Endothelial cell of umbilical vein (primary cell): Measurements from ENCODE around the gene SPO11. TPM values are rescaled to one million over a fixed set of nuclear protein-coding genes. Genes with fewer than 3 reads are reported as not detected.

Source experiments
- BruUV-seq: library from RNA; stranded (reverse); fragments of 400-500 nt; replicated peaks from 2 replicates; lab custom pipeline; 2021; lab: Mats Ljungman, UMichigan
- CTCF ChIA-PET: fragments of 300-600, 350-600 bp; sonication (Branson Sonifier 250); formaldehyde crosslinking; loops from one replicate; lab custom pipeline; 2021; ENCODE audit warnings: antibody characterized with exemption, inconsistent platforms; lab: Charles Lee
- POLR2A ChIA-PET: fragments of 300-600, 350-600 bp; sonication (Branson Sonifier 250); formaldehyde crosslinking; loops from one replicate; lab custom pipeline; 2021; ENCODE audit warnings: antibody characterized with exemption, inconsistent platforms; lab: Charles Lee
- DNase-seq: peaks from one replicate; pipeline ENCODE4 v3.0.0-alpha.2; 2011; ENCODE audit warnings: low read depth, low spot score
- FAIRE-seq: peaks from 2 replicates; lab custom pipeline; 2011; peaks lifted over from hg19 to GRCh38; lab: Jason Lieb, UNC
- H2AFZ ChIP-seq: 2 replicates; pipeline ENCODE4 v1.6.0; 2012; ENCODE audit warnings: low read depth, low read length, control low read depth, inconsistent platforms
- H3K27ac ChIP-seq: 2 replicates; pipeline ENCODE4 v1.5.1; 2011; ENCODE audit warnings: low read depth, mild to moderate bottlenecking, control low read depth, low read length, moderate library complexity; ENCODE audit not compliant: insufficient read depth
- H3K27me3 ChIP-seq, 2 experiments: 2 replicates each; pipeline versions ENCODE4 v1.6.0 to v1.6.1; 2011; ENCODE audit warnings: low read length in 2 of 2, mixed read lengths in 1 of 2; ENCODE audit not compliant: control insufficient read depth in 2 of 2, insufficient read depth in 2 of 2
- H3K36me3 ChIP-seq, 2 experiments: 2 replicates in 1 of 2; 3 replicates in 1 of 2; pipeline ENCODE4 v1.5.1; 2011; ENCODE audit warnings: low read length in 2 of 2, mild to moderate bottlenecking in 1 of 2, moderate library complexity in 1 of 2; ENCODE audit not compliant: control insufficient read depth in 2 of 2, insufficient read depth in 2 of 2; ENCODE audit errors: extremely low read depth in 1 of 2
- H3K4me1 ChIP-seq: 3 replicates; pipeline ENCODE4 v1.5.1; 2011; ENCODE audit warnings: mild to moderate bottlenecking, low read length; ENCODE audit not compliant: control insufficient read depth, insufficient read depth; ENCODE audit errors: extremely low read depth
- H3K4me2 ChIP-seq: 2 replicates; pipeline ENCODE4 v1.6.1; 2011; ENCODE audit warnings: low read length, control low read depth, mixed read lengths; ENCODE audit not compliant: insufficient read depth
- H3K4me3 ChIP-seq, 3 experiments: fragments of 200-600 bp in 1 of 3; sonication (generic), shearing (Covaris generic) in 1 of 3; replicated peaks in 1 of 3; 2 replicates each; pipeline ENCODE4 v1.5.1; 2011 to 2016; ENCODE audit warnings: control low read depth in 3 of 3, low read length in 3 of 3, mild to moderate bottlenecking in 2 of 3, inconsistent platforms in 1 of 3, low read depth in 1 of 3, moderate library complexity in 1 of 3; ENCODE audit not compliant: insufficient read depth in 1 of 3
- H3K79me2 ChIP-seq: 2 replicates; pipeline ENCODE4 v1.6.0; 2012; ENCODE audit warnings: low read length, inconsistent platforms; ENCODE audit not compliant: control insufficient read depth, insufficient read depth
- H3K9ac ChIP-seq: replicated peaks from 2 replicates; pipeline ENCODE3; 2011; ENCODE audit warnings: low read length, control low read depth; ENCODE audit not compliant: insufficient read depth; ENCODE audit errors: extremely low read depth
- H3K9me1 ChIP-seq: replicated peaks from 3 replicates; pipeline ENCODE4 v1.6.0; 2011; ENCODE audit warnings: mild to moderate bottlenecking, low read length; ENCODE audit not compliant: control insufficient read depth, insufficient read depth; ENCODE audit errors: extremely low read depth
- H3K9me3 ChIP-seq: replicated peaks from 2 replicates; pipeline ENCODE4 v1.5.1; 2012; ENCODE audit warnings: low read length, inconsistent platforms; ENCODE audit not compliant: control insufficient read depth, insufficient read depth
- H4K20me1 ChIP-seq: replicated peaks from 2 replicates; pipeline ENCODE3; 2011; ENCODE audit warnings: mild to moderate bottlenecking, low read length; ENCODE audit not compliant: control insufficient read depth, insufficient read depth; ENCODE audit errors: extremely low read depth
- CTCF ChIP-seq, 2 donors: IDR thresholded peaks; 1 replicate in 1 of 2; 2 replicates in 1 of 2; pipeline ENCODE4 v1.5.1; 2011; ENCODE audit warnings: low read length in 2 of 2, mild to moderate bottlenecking in 2 of 2, moderate library complexity in 2 of 2, control low read depth in 1 of 2, inconsistent platforms in 1 of 2, low read depth in 1 of 2; ENCODE audit not compliant: insufficient read depth in 1 of 2; ENCODE audit errors: extremely low read depth in 1 of 2
- EZH2 ChIP-seq: IDR thresholded peaks from 2 replicates; pipeline ENCODE4 v1.6.1; 2012; ENCODE audit warnings: borderline replicate concordance, low read depth, mild to moderate bottlenecking, moderate library complexity, low read length, inconsistent platforms; ENCODE audit not compliant: severe bottlenecking
- FOS ChIP-seq: IDR thresholded peaks from 2 replicates; pipeline ENCODE4 v1.6.1; 2011; ENCODE audit warnings: mild to moderate bottlenecking, low read length, moderate library complexity, borderline replicate concordance; ENCODE audit not compliant: insufficient read depth
- GATA2 ChIP-seq: IDR thresholded peaks from 2 replicates; pipeline ENCODE4 v1.7.0; 2011; ENCODE audit warnings: low read depth, mild to moderate bottlenecking, moderate library complexity, mixed read lengths, low read length; ENCODE audit not compliant: insufficient read length, insufficient read depth
- JUN ChIP-seq: IDR thresholded peaks from 2 replicates; pipeline ENCODE4 v1.6.1; 2011; ENCODE audit warnings: borderline replicate concordance, low read depth; ENCODE audit not compliant: insufficient read length, insufficient read depth
- MAX ChIP-seq: IDR thresholded peaks from 2 replicates; pipeline ENCODE4 v1.6.1; 2011; ENCODE audit not compliant: insufficient read depth, insufficient read length
- MYC ChIP-seq: IDR thresholded peaks from one replicate; pipeline ENCODE4 v1.6.1; 2011; ENCODE audit warnings: mild to moderate bottlenecking, low read depth, low read length
- POLR2A ChIP-seq: IDR thresholded peaks from 2 replicates; pipeline ENCODE4 v1.6.1; 2012; ENCODE audit warnings: low read depth, mild to moderate bottlenecking, control low read depth, low read length
- POLR2AphosphoS5 ChIP-seq: IDR thresholded peaks from 2 replicates; pipeline ENCODE4 v1.6.1; 2012; ENCODE audit warnings: low read depth, mild to moderate bottlenecking, control low read depth, low read length, moderate library complexity; ENCODE audit not compliant: insufficient read depth
- dilution Hi-C: fragments of 300-500 bp; cut with MboI; formaldehyde crosslinking; loops from one replicate; pipeline ENCODE4 v1.15.0; 2019; ENCODE audit warnings: low sequenced_read_pairs; ENCODE audit not compliant: extremely low pct_ligation_motif_present
- intact Hi-C: fragments of 100-400 bp; cut with micrococcal nuclease; formaldehyde crosslinking; loops from one replicate; pipeline ENCODE4 v1.10.0; 2022
- polyA plus RNA-seq, 4 experiments: library from polyadenylated mRNA; depleted of rRNA in 3 of 4; stranded (reverse) in 3 of 4; unstranded in 1 of 4; fragments of >200 nt; gene quantifications; 2 replicates each; pipeline versions ENCODE4 v1.2.1 to v1.2.3, GENCODE V29; 2011 to 2012; ENCODE audit warnings: missing spikeins in 1 of 4
- total RNA-seq: library from RNA; stranded (reverse); gene quantifications from 2 replicates; pipeline ENCODE4 v1.2.3, GENCODE V29; 2021

Gene SPO11
- total and polyA plus RNA-seq, 2 donors (not counting 3 experiments of a cell fraction or from before 2014, with no cell fraction given): not detected

GRCh38 chr20:57372157-57372556 lies 42.6 kb downstream of the SPO11 start:
- no TSS peak for BruUV-seq
- no peaks in the 10 kb centered on the region for H3K27me3 ChIP-seq
- H4K20me1 ChIP-seq: no peaks in the 10 kb centered on the region
- H3K36me3 ChIP-seq: peaks cover 40 to 58% of the 10 kb centered on the region in 2 experiments
- POLR2A ChIA-PET: no interaction called here
- H3K9me3 ChIP-seq: no peaks in the 10 kb centered on the region
- no peak overlapping the region for H3K4me2 ChIP-seq
- no peak overlapping the region for H3K27ac ChIP-seq
- H3K4me3 ChIP-seq: no peak overlapping the region
- H3K79me2 ChIP-seq: no peaks in the 10 kb centered on the region
- dilution Hi-C loops (no loop called here), intact Hi-C loops (no loop called here)
- no peak for DNase-seq
- TF ChIP-seq GATA2: no peak
- no peak for TF ChIP-seq POLR2AphosphoS5
- TF ChIP-seq POLR2A: no peak
- TF ChIP-seq FOS: no peak
- no peak for TF ChIP-seq MAX
- no peak for TF ChIP-seq CTCF (IDR thresholded peaks at IDR 0.05; ENCODE audit: extremely low read depth in 1 of 2, insufficient read depth in 1 of 2, low read depth in 1 of 2, low read length in 2 of 2)
- no peak for TF ChIP-seq EZH2
- TF ChIP-seq MYC: no peak
- no peak for TF ChIP-seq JUN
- H3K9ac ChIP-seq: no peak overlapping the region
- FAIRE-seq: no peak
- no peak overlapping the region for H2AFZ ChIP-seq
- H3K4me1 ChIP-seq: no peaks in the 10 kb centered on the region
- CTCF ChIA-PET: no interaction called here
- no peaks in the 10 kb centered on the region for H3K9me1 ChIP-seq
